Smooth muscle cell (in vitro differentiated cells): ENCODE measurements around the gene LAMA3. TPM values are rescaled to one million over a fixed set of nuclear protein-coding genes. Genes with fewer than 3 reads are reported as not detected.

Source experiments
- DNase-seq: peaks from one replicate; lab custom pipeline; 2025; ENCODE audit not compliant: unreplicated experiment; lab: John Stamatoyannopoulos, UW
- H2AFZ ChIP-seq: fragments of 200-600 bp; sonication (generic); 2 replicates; pipeline ENCODE4 v1.6.0; 2016; ENCODE audit warnings: antibody characterized with exemption, low read depth, mild to moderate bottlenecking
- H3F3A ChIP-seq: fragments of 200-600 bp; sonication (generic); 2 replicates; pipeline ENCODE4 v1.6.0; 2017; ENCODE audit warnings: antibody characterized with exemption, low read depth
- H3K27ac ChIP-seq: fragments of 200-600 bp; sonication (generic); 2 replicates; pipeline ENCODE4 v1.5.1; 2016; ENCODE audit warnings: low read depth, mild to moderate bottlenecking
- H3K27me3 ChIP-seq: fragments of 200-600 bp; sonication (generic); 2 replicates; pipeline ENCODE4 v1.6.1; 2016; ENCODE audit warnings: low read depth, mild to moderate bottlenecking
- H3K36me3 ChIP-seq: fragments of 200-600 bp; sonication (generic); 2 replicates; pipeline ENCODE4 v1.5.1; 2016; ENCODE audit warnings: low read depth
- H3K4me1 ChIP-seq: fragments of 200-600 bp; sonication (generic); 2 replicates; pipeline ENCODE4 v1.5.1; 2016; ENCODE audit warnings: low read depth
- H3K4me2 ChIP-seq: fragments of 200-600 bp; sonication (generic); 2 replicates; pipeline ENCODE4 v1.6.0; 2016; ENCODE audit warnings: mild to moderate bottlenecking
- H3K4me3 ChIP-seq: fragments of 200-600 bp; sonication (generic); 2 replicates; pipeline ENCODE4 v1.5.1; 2016; ENCODE audit warnings: mild to moderate bottlenecking
- H3K79me2 ChIP-seq: fragments of 200-600 bp; sonication (generic); 2 replicates; pipeline ENCODE4 v1.6.0; 2016; ENCODE audit warnings: low read depth, mild to moderate bottlenecking
- H3K9ac ChIP-seq: fragments of 200-600 bp; sonication (generic); 2 replicates; pipeline ENCODE4 v1.6.0; 2016; ENCODE audit warnings: low read depth
- H3K9me3 ChIP-seq: fragments of 200-600 bp; sonication (generic); replicated peaks from 2 replicates; pipeline ENCODE4 v1.5.1; 2016; ENCODE audit warnings: low read depth
- H4K20me1 ChIP-seq: fragments of 200-600 bp; sonication (generic); 2 replicates; pipeline ENCODE4 v1.6.0; 2016; ENCODE audit warnings: low read depth
- WGBS: methylation state at CpG from one replicate; pipeline ENCODE4 v1.1.7; 2016; ENCODE audit warnings: low lambda C conversion rate; 5-methylcytosine and 5-hydroxymethylcytosine counted together
- polyA plus RNA-seq: library from polyadenylated mRNA; unstranded; fragments of >200 nt; fragmentation: Nextera tagmentation; extraction: Ambion mirVana; gene quantifications from 2 replicates; pipeline ENCODE4 v1.2.1, GENCODE V29; 2016
- total RNA-seq: library from RNA; depleted of rRNA; stranded (reverse); fragments of >200 nt; gene quantifications from 2 replicates; pipeline ENCODE4 v1.2.3, GENCODE V29; 2014
- TF ChIP-seq, protein P1 (sequence below): fragments of 200-600 bp; sonication (generic); IDR thresholded peaks from 2 replicates; pipeline ENCODE4 v1.5.1; 2017; ENCODE audit warnings: borderline replicate concordance, mild to moderate bottlenecking, antibody characterized with exemption; ENCODE audit not compliant: insufficient read depth, poor library complexity, severe bottlenecking

Gene LAMA3
- total and polyA plus RNA-seq, 2 experiments from 2014 or later, result 7.8 to 23.1 TPM

DNA sequence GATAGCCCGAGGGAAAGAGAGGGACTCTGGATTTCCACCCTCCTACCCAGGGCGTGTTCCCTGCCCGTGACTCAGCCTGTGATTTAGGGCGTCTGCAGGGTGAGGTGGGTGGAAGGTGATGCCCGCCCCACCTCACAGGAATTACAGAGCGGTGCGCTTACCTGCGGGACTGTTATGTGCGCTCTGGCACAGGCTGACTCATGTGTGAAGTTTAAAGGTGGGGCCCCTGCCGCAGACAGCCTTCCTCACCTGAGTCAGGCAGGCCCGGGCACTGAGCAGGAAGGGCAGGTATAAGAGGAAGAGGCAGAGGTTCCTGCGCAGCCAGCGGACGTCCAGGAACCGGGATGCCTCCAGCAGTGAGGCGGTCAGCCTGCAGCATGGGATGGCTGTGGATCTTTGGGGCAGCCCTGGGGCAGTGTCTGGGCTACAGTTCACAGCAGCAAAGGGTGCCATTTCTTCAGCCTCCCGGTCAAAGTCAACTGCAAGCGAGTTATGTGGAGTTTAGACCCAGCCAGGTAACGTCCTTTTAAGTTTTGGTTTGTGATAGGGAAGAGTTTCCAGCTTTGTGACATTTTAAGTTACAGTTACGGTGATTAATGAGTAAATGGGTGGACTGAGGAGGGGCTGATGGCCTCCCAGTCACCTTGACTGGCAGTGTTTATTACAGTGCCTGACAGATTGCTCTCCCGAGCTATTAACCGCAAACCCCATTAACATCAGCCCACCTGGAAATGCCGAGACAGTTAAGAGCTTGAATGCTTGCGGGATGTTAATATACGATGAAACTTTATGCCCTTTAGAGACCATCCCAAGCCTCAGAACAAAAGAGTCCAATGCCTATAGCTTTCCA lies 183.7 kb downstream of the LAMA3 start:
- H4K20me1 ChIP-seq, result no peaks in the 10 kb centered on the region
- DNase-seq, result no peak
- no peaks in the 10 kb centered on the region for H3K79me2 ChIP-seq
- H3K27me3 ChIP-seq, result peaks cover 4% of the 10 kb centered on the region
- no peaks in the 10 kb centered on the region for H3K36me3 ChIP-seq
- no peaks in the 10 kb centered on the region for H3F3A ChIP-seq
- no peaks in the 10 kb centered on the region for H3K9me3 ChIP-seq
- TF ChIP-seq, protein P1, sequence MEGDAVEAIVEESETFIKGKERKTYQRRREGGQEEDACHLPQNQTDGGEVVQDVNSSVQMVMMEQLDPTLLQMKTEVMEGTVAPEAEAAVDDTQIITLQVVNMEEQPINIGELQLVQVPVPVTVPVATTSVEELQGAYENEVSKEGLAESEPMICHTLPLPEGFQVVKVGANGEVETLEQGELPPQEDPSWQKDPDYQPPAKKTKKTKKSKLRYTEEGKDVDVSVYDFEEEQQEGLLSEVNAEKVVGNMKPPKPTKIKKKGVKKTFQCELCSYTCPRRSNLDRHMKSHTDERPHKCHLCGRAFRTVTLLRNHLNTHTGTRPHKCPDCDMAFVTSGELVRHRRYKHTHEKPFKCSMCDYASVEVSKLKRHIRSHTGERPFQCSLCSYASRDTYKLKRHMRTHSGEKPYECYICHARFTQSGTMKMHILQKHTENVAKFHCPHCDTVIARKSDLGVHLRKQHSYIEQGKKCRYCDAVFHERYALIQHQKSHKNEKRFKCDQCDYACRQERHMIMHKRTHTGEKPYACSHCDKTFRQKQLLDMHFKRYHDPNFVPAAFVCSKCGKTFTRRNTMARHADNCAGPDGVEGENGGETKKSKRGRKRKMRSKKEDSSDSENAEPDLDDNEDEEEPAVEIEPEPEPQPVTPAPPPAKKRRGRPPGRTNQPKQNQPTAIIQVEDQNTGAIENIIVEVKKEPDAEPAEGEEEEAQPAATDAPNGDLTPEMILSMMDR, result no peak
- no peak overlapping the region for H2AFZ ChIP-seq
- peak overlapping the region; percentile 42 for H3K4me2 ChIP-seq
- peak overlapping the region; percentile 13 for H3K27ac ChIP-seq
- no peaks in the 10 kb centered on the region for H3K4me1 ChIP-seq
- H3K4me3 ChIP-seq, result peak overlapping the region; percentile 38
- WGBS, result 64% methylated on average over 25 of the region's 25 CpGs
- H3K9ac ChIP-seq, result peak overlapping the region; percentile 35

DNA sequence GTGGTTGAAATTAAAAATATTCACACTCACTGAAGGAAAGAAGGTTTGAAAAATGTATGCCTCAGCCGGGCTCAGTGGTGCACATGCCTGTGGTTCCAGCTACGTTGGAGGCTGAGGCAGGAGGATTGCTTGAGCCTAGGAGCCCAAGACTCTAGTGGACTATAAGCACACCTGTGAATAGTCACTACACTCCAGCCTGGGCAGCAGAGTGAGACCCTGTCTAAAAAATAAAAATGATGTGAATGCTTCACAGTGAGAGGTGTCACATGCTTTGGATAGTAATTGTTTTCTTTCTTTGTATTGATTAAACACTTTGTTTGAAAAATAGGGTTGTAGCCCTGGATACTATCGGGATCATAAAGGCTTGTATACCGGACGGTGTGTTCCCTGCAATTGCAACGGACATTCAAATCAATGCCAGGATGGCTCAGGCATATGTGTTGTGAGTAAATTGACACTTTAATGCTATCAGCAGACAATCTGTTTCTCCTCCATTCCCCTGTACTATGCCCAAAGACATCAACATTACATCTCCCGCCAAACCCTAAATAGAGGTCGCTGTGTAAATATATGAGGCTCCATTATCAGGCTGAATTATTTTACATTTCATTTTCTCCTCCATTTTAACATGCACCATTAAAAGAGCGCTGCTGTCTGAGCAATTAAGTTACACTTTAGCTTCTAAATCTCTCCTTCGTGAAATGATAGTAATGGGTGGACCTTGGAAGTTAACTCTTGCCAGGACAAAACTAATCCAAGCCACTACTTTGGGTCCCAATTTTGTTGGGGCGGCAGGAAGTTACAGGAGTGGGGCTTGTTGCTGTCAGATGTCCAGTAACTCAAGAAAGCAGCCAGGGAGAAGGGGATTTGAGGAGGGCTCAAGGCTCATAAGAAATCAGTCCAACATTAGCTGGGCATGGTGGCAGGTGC lies 187.0 kb downstream of the LAMA3 start:
- no peaks in the 10 kb centered on the region for H3K36me3 ChIP-seq
- no peak overlapping the region for H3K9ac ChIP-seq
- no peak for DNase-seq
- no peaks in the 10 kb centered on the region for H3K9me3 ChIP-seq
- H3K4me3 ChIP-seq, result no peak overlapping the region
- H3K4me1 ChIP-seq, result no peaks in the 10 kb centered on the region
- no peaks in the 10 kb centered on the region for H3K79me2 ChIP-seq
- no peak overlapping the region for H2AFZ ChIP-seq
- H3K27me3 ChIP-seq, result no peaks in the 10 kb centered on the region
- no peaks in the 10 kb centered on the region for H3F3A ChIP-seq
- no peak overlapping the region for H3K27ac ChIP-seq
- no peak overlapping the region for H3K4me2 ChIP-seq
- TF ChIP-seq, protein P1, result no peak
- WGBS, result 90% methylated on average over 11 of the region's 11 CpGs
- no peaks in the 10 kb centered on the region for H4K20me1 ChIP-seq

DNA sequence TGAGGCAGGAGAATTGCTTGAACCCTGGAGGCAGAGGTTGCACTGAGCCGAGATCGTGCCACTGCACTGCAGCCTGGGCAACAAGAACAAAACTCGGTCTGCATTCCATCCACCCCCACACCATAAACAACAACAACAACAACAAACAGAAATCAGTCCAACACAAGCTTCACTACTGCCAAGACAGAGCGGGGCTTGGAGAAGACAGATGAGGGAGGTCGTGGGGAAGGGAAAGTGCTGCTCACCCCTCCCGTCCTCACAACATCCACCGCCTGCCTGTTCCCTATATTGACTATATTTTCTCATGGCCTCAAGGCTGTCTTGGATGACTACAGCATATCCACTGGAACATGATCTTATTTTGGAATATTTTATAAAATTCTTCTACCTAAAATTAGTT lies 187.7 kb downstream of the LAMA3 start:
- Histone ChIP-seq H3K27ac (no peak overlapping the region), H2AFZ (no peak overlapping the region), H3K9ac (no peak overlapping the region), H3K4me1 (no peaks in the 10 kb centered on the region), H3K4me3 (no peak overlapping the region), H3K79me2 (no peaks in the 10 kb centered on the region), H3K27me3 (no peaks in the 10 kb centered on the region), H3K9me3 (no peaks in the 10 kb centered on the region), H3F3A (no peaks in the 10 kb centered on the region), H3K4me2 (no peak overlapping the region), H3K36me3 (no peaks in the 10 kb centered on the region), H4K20me1 (no peaks in the 10 kb centered on the region)
- no peak for DNase-seq
- TF ChIP-seq, protein P1, result no peak
- WGBS, result 87% methylated on average over 7 of the region's 7 CpGs
